Measurements from ENCODE around the gene CHST8. TPM values are rescaled to one million over a fixed set of nuclear protein-coding genes. Genes with fewer than 3 reads are reported as not detected.

CHST8 gene
- total RNA-seq, 1 donor from 2014 or later, result 0.96 TPM

GRCh38 chr19:33749619-33750175 lies 127.9 kb downstream of the CHST8 start:
- Mint-ChIP-seq H3K36me3 (ENCODE audit: low read depth) (no peaks in the 10 kb centered on the region), H3K27me3 (ENCODE audit: low read depth) (peaks cover 21% of the 10 kb centered on the region), H3K4me3 (no peak overlapping the region), H3K9me3 (no peaks in the 10 kb centered on the region), H3K4me1 (no peaks in the 10 kb centered on the region), H3K27ac (ENCODE audit: unreplicated experiment) (no peak overlapping the region)
- no peak for TF ChIP-seq CTCF (conservative IDR thresholded peaks at IDR 0.05)
- no peak for DNase-seq (ENCODE audit: low read depth, low spot score)

DNA sequence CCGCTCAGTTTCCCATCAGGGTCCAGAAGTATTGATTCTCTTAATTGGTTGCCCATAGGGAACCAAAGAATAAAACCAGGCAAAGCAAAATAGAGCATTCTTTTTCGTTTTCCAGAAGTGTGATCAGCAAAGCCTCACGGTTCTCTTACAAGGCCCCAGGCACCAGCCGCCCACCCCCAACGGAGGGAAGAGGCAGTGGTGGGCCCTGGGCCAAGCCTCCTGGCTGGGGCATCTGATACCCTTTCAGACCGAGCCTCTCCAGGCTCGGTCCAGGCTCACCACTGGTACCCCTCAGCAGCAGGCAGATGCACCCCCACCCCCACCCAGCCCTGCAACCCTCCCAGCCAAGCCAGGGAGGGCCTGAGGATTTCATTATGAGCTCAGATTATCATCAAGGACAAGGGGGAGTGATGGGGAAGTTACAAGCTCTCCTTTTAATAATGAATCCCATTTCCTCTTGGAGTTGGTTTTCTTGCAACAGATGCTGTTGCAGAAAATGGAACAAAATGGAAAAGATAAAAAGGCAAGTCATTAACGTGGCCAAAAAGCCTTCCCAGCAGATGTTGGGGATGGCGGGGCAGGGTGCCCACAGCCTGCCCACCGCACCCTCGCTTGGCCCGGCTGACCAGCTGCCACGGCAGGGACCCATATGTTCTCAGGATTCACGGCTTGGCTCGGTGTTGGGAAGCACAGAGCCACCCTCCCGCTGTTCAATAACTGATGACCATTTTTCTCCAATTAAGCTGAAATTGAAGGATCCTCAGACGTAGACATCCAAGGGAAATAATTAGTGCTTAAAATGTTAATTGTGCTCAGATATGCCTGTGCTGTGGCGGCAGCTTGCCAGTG lies 129.1 kb downstream of the CHST8 start:
- Mint-ChIP-seq H3K27me3 (ENCODE audit: low read depth) (peaks cover 19% of the 10 kb centered on the region), H3K36me3 (ENCODE audit: low read depth) (no peaks in the 10 kb centered on the region), H3K9me3 (no peaks in the 10 kb centered on the region), H3K4me3 (no peak overlapping the region), H3K27ac (ENCODE audit: unreplicated experiment) (no peak overlapping the region), H3K4me1 (no peaks in the 10 kb centered on the region)
- DNase-seq (ENCODE audit: low read depth, low spot score), result no peak
- TF ChIP-seq CTCF (conservative IDR thresholded peaks at IDR 0.05), result no peak

- Mint-ChIP-seq H3K27ac (ENCODE audit: unreplicated experiment) (no peak overlapping the region), H3K9me3 (no peaks in the 10 kb centered on the region), H3K4me1 (no peaks in the 10 kb centered on the region), H3K36me3 (ENCODE audit: low read depth) (no peaks in the 10 kb centered on the region), H3K4me3 (no peak overlapping the region), H3K27me3 (ENCODE audit: low read depth) (peaks cover 13% of the 10 kb centered on the region)
- no peak for DNase-seq (ENCODE audit: low read depth, low spot score)
- TF ChIP-seq CTCF (conservative IDR thresholded peaks at IDR 0.05), result no peak
These were observed 129.7 kb downstream of the CHST8 start for GRCh38 chr19:33751436-33751770.

DNA sequence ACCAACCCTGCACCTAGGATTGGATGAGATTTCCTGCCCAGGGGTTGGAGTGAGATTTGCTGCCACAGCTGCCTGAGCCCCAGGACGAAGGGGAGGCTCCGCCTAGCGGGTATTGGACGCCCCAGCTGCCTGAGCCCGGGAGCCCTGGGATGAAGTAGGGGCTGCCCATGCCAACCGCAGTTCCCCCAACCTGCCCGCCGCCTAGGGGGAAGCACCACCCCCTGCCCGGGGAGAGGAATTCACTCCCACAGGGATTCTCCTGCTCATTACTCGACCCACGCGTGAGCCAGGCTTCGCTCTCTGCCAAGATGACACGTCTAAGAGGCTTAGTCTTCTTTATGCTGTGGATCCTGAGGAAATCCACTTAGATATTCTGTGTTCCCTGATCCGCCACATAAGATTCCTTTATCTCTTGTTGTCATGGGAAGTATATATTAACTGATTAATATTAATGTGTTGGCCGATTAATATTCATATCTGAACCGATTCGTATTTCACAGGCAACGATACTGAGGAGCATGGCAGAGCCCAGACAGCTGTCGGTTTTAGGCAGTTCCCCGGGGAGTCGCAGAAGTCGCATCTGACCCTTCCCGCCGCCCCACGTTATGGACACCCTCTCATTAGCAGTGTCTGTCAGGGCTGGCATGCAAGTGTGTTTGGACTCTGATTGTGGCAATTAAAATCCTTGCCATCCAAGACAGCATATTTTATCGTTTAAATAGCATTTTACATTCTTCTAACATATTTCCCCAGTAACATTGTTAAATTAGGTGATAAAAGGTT lies 130.5 kb downstream of the CHST8 start:
- Mint-ChIP-seq H3K36me3 (ENCODE audit: low read depth) (no peaks in the 10 kb centered on the region), H3K27me3 (ENCODE audit: low read depth) (peaks cover 10% of the 10 kb centered on the region), H3K9me3 (no peaks in the 10 kb centered on the region), H3K27ac (ENCODE audit: unreplicated experiment) (no peak overlapping the region), H3K4me3 (no peak overlapping the region), H3K4me1 (no peaks in the 10 kb centered on the region)
- DNase-seq (ENCODE audit: low read depth, low spot score), result no peak
- no peak for TF ChIP-seq CTCF (conservative IDR thresholded peaks at IDR 0.05)

GRCh38 chr19:33752945-33753344 lies 131.2 kb downstream of the CHST8 start:
- Mint-ChIP-seq H3K27ac (ENCODE audit: unreplicated experiment) (no peak overlapping the region), H3K9me3 (no peaks in the 10 kb centered on the region), H3K4me1 (no peaks in the 10 kb centered on the region), H3K36me3 (ENCODE audit: low read depth) (no peaks in the 10 kb centered on the region), H3K4me3 (no peak overlapping the region), H3K27me3 (ENCODE audit: low read depth) (peaks cover 4% of the 10 kb centered on the region)
- DNase-seq (ENCODE audit: low read depth, low spot score), result no peak
- TF ChIP-seq CTCF (conservative IDR thresholded peaks at IDR 0.05), result no peak

All from neural crest cell (in vitro differentiated cells).